Left ventricle myocardium inferior (tissue), 1 donor: ENCODE data around the gene PKIB. TPM values are rescaled to one million over a fixed set of nuclear protein-coding genes. Genes with fewer than 3 reads are reported as not detected.

Source experiments
- DNase-seq: peaks from one replicate; pipeline ENCODE4 v3.0.0-alpha.2; 2020
- H3K27ac ChIP-seq: fragments of 200-600 bp; replicated peaks from 2 replicates; pipeline ENCODE4 v1.8.0; 2021
- H3K27me3 ChIP-seq: fragments of 200-600 bp; 2 replicates; pipeline ENCODE4 v1.8.0; 2021; ENCODE audit warnings: low read depth
- H3K36me3 ChIP-seq: fragments of 200-600 bp; 2 replicates; pipeline ENCODE4 v1.8.0; 2021
- H3K4me1 ChIP-seq: fragments of 200-600 bp; 2 replicates; pipeline ENCODE4 v1.8.0; 2021
- H3K4me3 ChIP-seq: fragments of 200-600 bp; 2 replicates; pipeline ENCODE4 v1.8.0; 2021; ENCODE audit warnings: mild to moderate bottlenecking, moderate library complexity
- H3K9me3 ChIP-seq: fragments of 200-600 bp; replicated peaks from 2 replicates; pipeline ENCODE4 v1.8.0; 2021
- CTCF ChIP-seq: fragments of 200-600 bp; IDR thresholded peaks from 2 replicates; pipeline ENCODE4 v1.8.0; 2021; ENCODE audit warnings: antibody characterized with exemption, mild to moderate bottlenecking, borderline replicate concordance
- intact Hi-C: fragments of 100-400 bp; cut with micrococcal nuclease; formaldehyde crosslinking; loops from one replicate; pipeline ENCODE4 v1.11.0; 2022
- total RNA-seq: library from RNA; stranded (reverse); fragmentation: NEBNext Ultra II Directional; extraction: Animal tissue kit (Norgen Biotek cat#: 25700); gene quantifications from one replicate; pipeline ENCODE4 v1.2.1, GENCODE V29; 2021
- donor health status: DM: no; HTN: yes; CAD: no; lungs with severe emphysema.

The PKIB gene
- total RNA-seq, 1 donor from 2014 or later = 0.30 TPM

- H3K4me1 ChIP-seq = no peaks in the 10 kb centered on the region
Measured at GRCh38 chr6:122726649-122727048, 116.4 kb downstream of the PKIB start.

DNA sequence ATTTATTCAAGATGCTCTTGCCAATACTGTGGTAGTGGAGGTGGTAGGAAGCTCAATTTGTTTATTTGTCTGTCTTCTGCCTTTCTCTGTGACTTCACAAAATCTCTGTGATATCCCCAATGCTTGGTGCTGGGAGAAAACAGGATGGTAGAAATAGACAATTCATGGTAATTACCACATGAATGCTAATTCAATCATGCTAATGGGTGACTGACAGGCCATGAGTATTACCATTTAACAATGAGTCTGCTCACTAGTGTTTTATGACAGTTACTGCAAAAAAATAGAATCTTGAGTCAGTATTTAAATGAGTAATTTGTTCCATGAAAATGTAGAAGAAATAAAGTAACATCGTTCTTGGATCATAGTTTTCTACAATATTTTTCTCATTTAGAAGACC lies 117.0 kb downstream of the PKIB start:
- intact Hi-C loops = no loop called here
- no peak for DNase-seq

More at GRCh38 chr6:122726649-122727048, 116.4 kb downstream of the PKIB start:
- intact Hi-C loops = no loop called here
- Histone ChIP-seq H3K36me3 (no peaks in the 10 kb centered on the region), H3K4me3 (no peak overlapping the region), H3K27ac (no peak overlapping the region), H3K27me3 (peaks cover 58% of the 10 kb centered on the region), H3K9me3 (no peaks in the 10 kb centered on the region)
- peak; percentile 40 for TF ChIP-seq CTCF
- DNase-seq = no peak

DNA sequence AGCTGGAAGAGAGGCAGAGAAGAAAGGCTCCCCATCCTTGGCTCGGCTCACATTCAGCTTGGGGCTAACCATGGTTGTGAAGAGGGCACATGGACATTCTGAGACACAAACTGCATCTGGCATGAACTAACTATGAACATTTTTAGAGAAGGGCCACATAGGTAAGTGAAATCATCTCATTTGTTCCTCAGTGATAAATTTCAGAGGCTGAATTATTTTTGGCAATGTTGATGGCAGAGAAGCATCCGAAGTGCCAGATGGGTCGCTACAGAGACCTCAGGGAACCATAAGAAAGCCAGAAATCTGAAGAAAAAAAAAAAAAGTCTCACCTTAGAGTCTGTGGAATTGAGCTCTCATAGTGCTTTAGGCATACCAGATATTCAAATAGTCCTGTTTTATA lies 120.1 kb downstream of the PKIB start:
- H3K9me3 ChIP-seq = no peaks in the 10 kb centered on the region

More for the DNA sequence above, 117.0 kb downstream of the PKIB start:
- Histone ChIP-seq H3K27me3 (peaks cover 57% of the 10 kb centered on the region), H3K4me1 (no peaks in the 10 kb centered on the region), H3K9me3 (no peaks in the 10 kb centered on the region), H3K36me3 (no peaks in the 10 kb centered on the region), H3K27ac (no peak overlapping the region), H3K4me3 (no peak overlapping the region)
- no peak for TF ChIP-seq CTCF

GRCh38 chr6:122730775-122731386 lies 120.7 kb downstream of the PKIB start:
- Histone ChIP-seq H3K36me3 (no peaks in the 10 kb centered on the region), H3K9me3 (no peaks in the 10 kb centered on the region), H3K27ac (no peak overlapping the region), H3K4me3 (no peak overlapping the region), H3K4me1 (no peaks in the 10 kb centered on the region), H3K27me3 (peaks cover 38% of the 10 kb centered on the region)
- DNase-seq = no peak
- TF ChIP-seq CTCF = peak; percentile 86
- intact Hi-C loops = loop anchor here (5.0 kb wide), 1 partner anchor 106 kb away; no protein-coding TSS in a partner anchor

More for the DNA sequence above, 120.1 kb downstream of the PKIB start:
- no peak for TF ChIP-seq CTCF
- H3K36me3 ChIP-seq = no peaks in the 10 kb centered on the region
- H3K27ac ChIP-seq = no peak overlapping the region
- DNase-seq = no peak
- intact Hi-C loops = loop anchor here (5.0 kb wide), 1 partner anchor 107 kb away; no protein-coding TSS in a partner anchor
- peaks cover 40% of the 10 kb centered on the region for H3K27me3 ChIP-seq
- H3K4me1 ChIP-seq = no peaks in the 10 kb centered on the region
- H3K4me3 ChIP-seq = no peak overlapping the region

- no peak overlapping the region for H3K27ac ChIP-seq
- H3K9me3 ChIP-seq = no peaks in the 10 kb centered on the region
- H3K4me3 ChIP-seq = no peak overlapping the region
- no peak for DNase-seq
- H3K36me3 ChIP-seq = no peaks in the 10 kb centered on the region
- no peaks in the 10 kb centered on the region for H3K4me1 ChIP-seq
- intact Hi-C loops = loop anchor here (5.0 kb wide), 1 partner anchor 104 kb away; no protein-coding TSS in a partner anchor
- peaks cover 24% of the 10 kb centered on the region for H3K27me3 ChIP-seq
- no peak for TF ChIP-seq CTCF
Measured at GRCh38 chr6:122733259-122733658, 123.1 kb downstream of the PKIB start.
